Heart left ventricle (tissue), 16 donors: Measurements from ENCODE around the gene CD302. TPM values are rescaled to one million over a fixed set of nuclear protein-coding genes. Genes with fewer than 3 reads are reported as not detected.
"Not testable (repeated sequence)": the region's sequence is repeated elsewhere in the genome, so short reads cannot be mapped to it uniquely, and the experiment has no call there.

Source experiments
- ATAC-seq, 4 donors: fragments of 200-7000 bp; cut with Tn5 transposase; one replicate each; pipeline ENCODE4 v1.9.1; 2020 to 2022; ENCODE audit warnings: moderate library complexity in 4 of 4, mild to moderate bottlenecking in 3 of 4, moderate number of reproducible peaks in 1 of 4
- DNase-seq, 5 donors: peaks; one replicate each; pipeline ENCODE4 v3.0.0-alpha.2; 2020
- H3K27ac ChIP-seq, 12 donors: fragments of 200-600 bp; sonication (generic) in 4 of 12; one replicate each; pipeline versions ENCODE4 v1.5.0 to v1.8.0; 2016 to 2022; ENCODE audit warnings: mild to moderate bottlenecking in 2 of 12
- H3K27me3 ChIP-seq, 9 donors: fragments of 200-600 bp; sonication (generic) in 2 of 9; one replicate each; pipeline versions ENCODE4 v1.5.1 to v1.8.0; 2016 to 2022; ENCODE audit warnings: mild to moderate bottlenecking in 3 of 9
- H3K36me3 ChIP-seq, 9 donors: fragments of 200-600 bp; sonication (generic) in 2 of 9; one replicate each; pipeline versions ENCODE4 v1.5.0 to v1.8.0; 2018 to 2022; ENCODE audit warnings: mild to moderate bottlenecking in 2 of 9
- H3K4me1 ChIP-seq, 12 donors: fragments of 200-600 bp; sonication (generic) in 4 of 12; one replicate each; pipeline versions ENCODE4 v1.5.0 to v1.8.0; 2016 to 2022; ENCODE audit warnings: mild to moderate bottlenecking in 3 of 12
- H3K4me3 ChIP-seq, 12 donors: fragments of 200-600 bp; sonication (generic) in 4 of 12; one replicate each; pipeline versions ENCODE4 v1.5.0 to v1.8.0; 2017 to 2022; ENCODE audit warnings: mild to moderate bottlenecking in 9 of 12, moderate library complexity in 4 of 12
- H3K9me3 ChIP-seq, 12 donors: fragments of 200-600 bp; sonication (generic) in 4 of 12; one replicate each; pipeline versions ENCODE4 v1.5.0 to v1.8.0; 2016 to 2022; ENCODE audit warnings: mild to moderate bottlenecking in 1 of 12
- CTCF ChIP-seq, 12 donors: fragments of 200-600 bp; sonication (generic) in 4 of 12; IDR thresholded peaks; one replicate each; pipeline versions ENCODE4 v1.5.0 to v1.8.0; 2018 to 2022; ENCODE audit warnings: antibody characterized with exemption in 12 of 12, mild to moderate bottlenecking in 5 of 12
- POLR2A ChIP-seq, 2 donors: fragments of 450-650 bp; IDR thresholded peaks; one replicate each; pipeline ENCODE4 v1.6.1; 2017; ENCODE audit warnings: antibody characterized with exemption in 2 of 2, mild to moderate bottlenecking in 2 of 2, moderate library complexity in 2 of 2
- WGBS, 4 donors: extraction: QIAGEN DNeasy Blood & Tissue Kit in 2 of 4; methylation state at CpG; one replicate each; pipeline versions ENCODE4 v1.1.5 to v1.1.7; 2013 to 2018; 5-methylcytosine and 5-hydroxymethylcytosine counted together
- intact Hi-C, 10 donors: fragments of 100-400 bp; cut with DNase I; formaldehyde crosslinking; loops; one replicate each; pipeline versions ENCODE4 v1.11.1 to v1.14.2; 2022
- polyA plus RNA-seq, 2 donors: library from polyadenylated mRNA; stranded (reverse); fragments of 200-250 nt; gene quantifications; one replicate each; pipeline ENCODE4 v1.2.3, GENCODE V29; 2013
- total RNA-seq, 9 donors: library from RNA; depleted of rRNA in 2 of 9; stranded (reverse); fragments of >200 nt in 2 of 9; fragmentation: NEBNext Ultra II Directional in 3 of 9; extraction: Animal tissue kit (Norgen Biotek cat#: 25700) in 3 of 9; gene quantifications; one replicate each; pipeline versions ENCODE4 v1.1.0 to v1.2.4, GENCODE V29; 2016 to 2023
- donor health status: ischemic (EF 13 %, LVEDD 7.1; RV severe dilation, severe dysfunction).
- donor health status: healthy with polysubstance abuse.
- donor health status: DM: no; HTN: yes; CAD: no.
- donor health status: DM: no; HTN: no; CAD: no.
- donor health status: ischemic (EF 25% LVEDD 6.9; RV normal size, moderate dysfunction).
- donor health status: ischemic (EF 25% LVEDD 5.7; RV mildly dilated, moderate dysfunction).
- donor health status: healthy.
- donor health status: DM: yes; HTN: yes; CAD: no.
- donor health status: ischemic (EF 35%, LVEDD 5.7; RV mildly dilated, moderate dysfunction).
- donor health status: nonischemic (EF 11% LVEDD 7.7; RV severe dilation, severe dysfunction).
- donor health status: DM: yes; HTN: yes; CAD: no.
- donor health status: PGD.
- donor health status: ischemic (EF 29% LVEDD 5.4; RV normal size, mild dysfunction).
- donor health status: nonischemic (EF 23%, LVEDD 6.1; RV moderate dilation, normal function).

The CD302 gene
- total and polyA plus RNA-seq, 11 donors: 5.2 to 24.9 (median 10.5) TPM

DNA sequence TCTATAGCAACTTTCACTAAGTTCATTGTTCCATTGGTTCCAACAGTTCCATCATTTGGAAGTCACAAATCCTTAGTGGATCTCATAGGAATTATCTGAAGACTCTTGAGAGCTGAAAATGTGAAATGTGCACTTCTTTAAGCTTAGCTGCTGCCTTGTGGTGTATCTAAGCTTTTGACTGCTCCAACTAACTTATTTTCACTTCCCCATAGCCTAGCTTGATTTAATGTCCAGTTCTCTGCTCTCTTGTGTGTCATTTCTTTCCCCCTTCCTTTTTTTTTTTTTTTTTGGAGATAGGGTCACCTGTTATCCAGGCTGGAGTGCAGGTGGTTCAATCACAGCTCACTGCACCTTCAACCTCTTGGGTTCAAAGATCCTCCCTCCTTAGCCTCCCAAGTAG is 34.9 kb upstream of the CD302 start:
- no peak for TF ChIP-seq CTCF (IDR thresholded peaks at IDR 0.05)
- no peak for TF ChIP-seq POLR2A (IDR thresholded peaks at IDR 0.05)
- Histone ChIP-seq H3K4me3 (no peak overlapping the region), H3K9me3 (peaks cover 0 to 10% (median 0%) of the 10 kb centered on the region in 12 donors), H3K27me3 (no peaks in the 10 kb centered on the region), H3K36me3 (peaks cover 0 to 6% (median 0%) of the 10 kb centered on the region in 9 donors), H3K4me1 (peaks cover 0 to 5% (median 0%) of the 10 kb centered on the region in 12 donors), H3K27ac (no peak overlapping the region)
- ATAC-seq (no peak), DNase-seq (no peak)
- intact Hi-C loops: no loop called here

- intact Hi-C loops: no loop called here
- 70 to 84% (median 81%) methylated on average over 7 of the region's 7 CpGs for WGBS, 4 donors
Observed at GRCh38 chr2:159832026-159832425, 34.0 kb upstream of the CD302 start.

GRCh38 chr2:159829376-159829775 is 31.4 kb upstream of the CD302 start:
- ATAC-seq (no peak), DNase-seq (no peak)
- Histone ChIP-seq H3K36me3 (peaks cover 0 to 6% (median 0%) of the 10 kb centered on the region in 9 donors), H3K4me1 (peaks cover 0 to 5% (median 0%) of the 10 kb centered on the region in 12 donors), H3K27ac (no peak overlapping the region), H3K27me3 (no peaks in the 10 kb centered on the region), H3K4me3 (no peak overlapping the region), H3K9me3 (peaks cover 0 to 7% (median 0%) of the 10 kb centered on the region in 12 donors)
- 70 to 83% (median 80%) methylated on average over 1 of the region's 1 CpG for WGBS, 4 donors
- TF ChIP-seq CTCF (IDR thresholded peaks at IDR 0.05) (no peak), POLR2A (IDR thresholded peaks at IDR 0.05) (no peak)
- intact Hi-C loops: no loop called here

More at GRCh38 chr2:159832026-159832425, 34.0 kb upstream of the CD302 start:
- H3K9me3 ChIP-seq: peaks cover 0 to 15% (median 0%) of the 10 kb centered on the region in 12 donors
- TF ChIP-seq POLR2A (IDR thresholded peaks at IDR 0.05) (no peak), CTCF (IDR thresholded peaks at IDR 0.05) (no peak)
- H3K27me3 ChIP-seq: no peaks in the 10 kb centered on the region
- H3K36me3 ChIP-seq: peaks cover 0 to 6% (median 0%) of the 10 kb centered on the region in 9 donors
- ATAC-seq: no peak
- no peak overlapping the region for H3K4me3 ChIP-seq
- no peak for DNase-seq
- no peak overlapping the region for H3K27ac ChIP-seq
- H3K4me1 ChIP-seq: peaks cover 0 to 5% (median 0%) of the 10 kb centered on the region in 12 donors

GRCh38 chr2:159828738-159829137 is 30.7 kb upstream of the CD302 start:
- ATAC-seq: no peak
- Histone ChIP-seq H3K9me3 (peaks cover 0 to 7% (median 0%) of the 10 kb centered on the region in 12 donors), H3K4me3 (no peak overlapping the region), H3K27ac (no peak overlapping the region), H3K27me3 (no peaks in the 10 kb centered on the region), H3K36me3 (peaks cover 0 to 3% (median 0%) of the 10 kb centered on the region in 9 donors), H3K4me1 (peaks cover 0 to 5% (median 0%) of the 10 kb centered on the region in 12 donors)
- WGBS, 4 donors: 79 to 88% (median 87%) methylated on average over 2 of the region's 2 CpGs
- intact Hi-C loops: no loop called here
- no peak for DNase-seq
- no peak for TF ChIP-seq POLR2A (IDR thresholded peaks at IDR 0.05)
- TF ChIP-seq CTCF (IDR thresholded peaks at IDR 0.05): no peak

GRCh38 chr2:159822478-159822833 is 24.4 kb upstream of the CD302 start:
- H3K27me3 ChIP-seq, H3K27ac ChIP-seq, H3K4me1 ChIP-seq, H3K4me3 ChIP-seq, ATAC-seq, H3K9me3 ChIP-seq, H3K36me3 ChIP-seq, intact Hi-C loops, DNase-seq: not testable (repeated sequence)
- 69 to 94% (median 92%) methylated on average over 4 of the region's 4 CpGs for WGBS, 4 donors

DNA sequence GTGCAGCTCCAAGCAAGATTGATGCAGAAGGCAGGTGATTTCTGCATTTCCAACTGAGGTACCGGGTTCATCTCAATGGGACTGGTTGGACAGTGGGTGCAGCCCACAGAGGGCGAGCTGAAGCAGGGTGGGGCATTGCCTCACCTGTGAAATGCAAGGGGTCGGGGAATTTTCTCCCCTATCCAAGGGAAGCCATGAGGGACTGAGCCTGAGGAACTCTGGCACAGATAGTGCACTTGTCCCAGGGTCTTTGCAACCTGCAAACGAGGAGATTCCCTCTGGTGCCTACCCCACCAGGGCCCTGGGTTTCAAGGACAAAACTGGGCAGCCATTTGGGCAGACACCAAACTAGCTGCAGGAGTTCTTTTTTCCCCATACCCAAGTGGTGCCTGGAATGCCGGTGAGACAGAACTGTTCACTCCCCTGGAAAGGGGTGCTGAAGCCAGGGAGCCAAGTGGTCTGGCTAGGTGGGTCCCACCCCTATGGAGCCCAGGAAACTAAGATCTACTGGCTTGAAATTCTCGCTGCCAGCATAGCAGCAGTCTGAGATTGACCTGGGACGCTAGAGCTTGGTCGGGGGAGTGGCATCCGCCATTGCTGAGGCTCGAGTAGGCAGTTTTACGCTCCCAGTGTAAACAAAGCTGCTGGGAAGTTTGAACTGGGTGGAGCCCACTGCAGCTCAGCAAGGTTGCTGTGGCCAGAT is 23.9 kb upstream of the CD302 start:
- 85 to 89% (median 87%) methylated on average over 9 to 11 of the region's 11 CpGs for WGBS, 4 donors
- H3K36me3 ChIP-seq, H3K27ac ChIP-seq, H3K4me3 ChIP-seq, ATAC-seq, H3K9me3 ChIP-seq, DNase-seq, intact Hi-C loops, H3K27me3 ChIP-seq, H3K4me1 ChIP-seq: not testable (repeated sequence)
